Fibroblast of skin of right biceps (primary cell): ENCODE data around the gene PTPRM.
A peak's percentile ranks its signal among the peaks of the same experiment; 100 is the strongest.

Experiments used
- DNase-seq: peaks from one replicate; pipeline ENCODE4 v3.0.0-alpha.2; 2013

The PTPRM gene

DNA sequence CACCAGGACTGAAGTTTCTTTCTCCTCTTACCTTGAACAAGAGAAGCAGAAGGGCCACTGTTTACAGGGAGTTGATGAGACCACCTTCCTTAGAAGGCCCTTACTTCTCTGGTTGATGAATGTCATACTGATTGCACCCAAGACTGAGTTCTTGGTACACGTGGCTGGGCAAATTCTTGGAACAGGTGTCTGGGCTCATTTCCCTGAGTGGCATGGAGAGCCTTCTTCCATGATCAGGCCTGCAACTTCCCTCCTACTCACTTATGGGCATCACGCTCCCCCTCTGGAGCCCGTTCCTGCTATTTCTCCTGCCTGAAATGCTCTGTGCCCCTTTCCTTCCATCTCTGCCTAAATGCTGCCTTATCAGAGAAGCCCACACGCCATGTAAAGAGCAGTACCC, 110.3 kb downstream of the PTPRM start:
- no peak for DNase-seq

DNA sequence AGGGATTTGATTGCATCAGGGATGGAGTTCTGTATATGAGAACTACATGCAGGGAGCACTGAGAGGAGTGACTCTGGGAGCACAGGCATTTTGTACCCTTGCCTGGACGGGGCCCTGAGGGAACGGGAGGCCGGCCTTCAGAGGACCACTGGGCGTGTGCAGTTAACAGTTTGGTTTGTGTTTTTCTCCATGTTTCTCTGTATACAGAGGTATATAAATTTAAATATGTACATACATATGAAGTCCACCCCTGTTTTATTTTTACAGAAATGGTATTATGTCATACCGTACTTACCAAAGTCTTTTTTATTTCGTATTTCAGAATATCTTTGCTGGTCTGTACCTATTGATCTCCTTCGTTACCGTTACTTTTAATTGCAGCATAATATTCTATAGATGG, 111.3 kb downstream of the PTPRM start:
- DNase-seq, result no peak

DNA sequence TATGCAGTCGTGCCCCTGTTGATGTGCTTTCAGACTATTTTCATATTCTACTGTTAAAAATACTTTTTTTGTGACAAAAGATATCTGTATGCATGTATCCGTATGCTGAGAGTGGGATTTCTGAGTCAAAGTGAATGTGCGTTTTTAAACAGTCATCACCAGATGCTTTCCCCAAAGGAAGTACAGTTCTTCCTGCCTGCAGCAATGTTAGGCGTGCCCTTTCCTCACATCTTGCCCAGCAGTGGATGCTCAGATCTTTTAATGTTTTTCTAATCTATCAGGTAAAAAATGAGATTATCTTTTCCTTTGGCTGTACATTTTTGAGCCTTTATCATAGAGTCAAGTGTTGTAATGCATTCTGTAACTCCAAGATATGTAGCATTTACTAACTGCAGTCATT, 111.7 kb downstream of the PTPRM start:
- no peak for DNase-seq

DNA sequence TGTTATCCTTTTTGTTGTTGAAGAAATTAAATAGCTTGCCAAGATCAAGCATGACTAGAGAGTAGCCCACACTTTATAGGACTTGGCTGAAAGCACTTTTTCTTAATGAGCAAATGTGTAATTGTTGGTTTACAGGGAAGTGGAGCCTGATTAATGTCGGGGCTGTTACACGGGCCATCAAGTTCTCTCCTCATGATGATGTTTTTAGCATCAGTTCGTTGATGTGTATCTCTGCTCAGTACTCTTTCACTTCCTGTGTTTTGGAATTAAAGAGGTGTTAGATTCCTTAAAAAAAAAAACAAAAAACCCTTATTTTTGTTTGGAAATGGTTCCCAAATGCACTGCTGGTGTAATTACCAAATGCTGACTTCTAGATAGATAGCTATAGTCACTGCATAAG, 114.2 kb downstream of the PTPRM start:
- no peak for DNase-seq

DNA sequence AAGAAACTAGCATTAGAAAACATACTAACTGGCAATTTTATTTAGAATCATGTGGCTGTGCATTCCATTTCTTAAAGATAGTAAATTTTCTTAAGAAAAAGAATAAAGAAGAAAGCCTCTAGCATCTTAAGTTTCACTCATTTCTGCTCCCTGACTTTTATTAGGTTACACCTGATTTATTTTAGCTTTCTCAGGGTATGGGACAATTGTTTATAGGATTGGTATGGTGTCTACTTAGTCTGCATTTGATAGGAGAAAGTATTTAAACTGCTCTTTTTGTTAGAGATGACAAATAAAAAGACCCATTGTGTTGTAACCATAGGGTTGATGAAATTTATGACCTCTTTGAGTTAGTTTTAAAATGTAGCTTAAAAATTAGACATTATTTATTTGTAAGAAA, 115.2 kb downstream of the PTPRM start:
- DNase-seq, result no peak

DNA sequence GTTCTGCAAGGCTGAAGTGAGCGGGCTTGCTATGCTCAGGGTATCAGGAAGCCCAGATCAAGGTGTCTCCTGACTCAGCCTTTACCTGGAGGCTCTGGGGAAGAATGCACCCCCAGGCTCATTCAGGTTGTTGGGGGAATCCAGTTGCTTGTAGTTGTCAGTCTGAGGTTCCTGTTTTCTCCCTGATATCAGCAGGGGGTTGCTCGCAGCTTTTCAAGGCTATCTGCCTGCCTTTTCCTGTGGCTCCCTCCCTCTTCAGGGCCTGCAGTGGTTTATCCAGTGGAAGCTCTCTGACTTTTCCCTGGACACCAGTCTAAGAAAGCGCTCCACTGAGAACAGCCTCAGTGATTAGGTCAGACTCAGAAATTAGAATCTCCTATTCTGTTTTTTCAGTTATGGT, 116.6 kb downstream of the PTPRM start:
- DNase-seq, result no peak

DNA sequence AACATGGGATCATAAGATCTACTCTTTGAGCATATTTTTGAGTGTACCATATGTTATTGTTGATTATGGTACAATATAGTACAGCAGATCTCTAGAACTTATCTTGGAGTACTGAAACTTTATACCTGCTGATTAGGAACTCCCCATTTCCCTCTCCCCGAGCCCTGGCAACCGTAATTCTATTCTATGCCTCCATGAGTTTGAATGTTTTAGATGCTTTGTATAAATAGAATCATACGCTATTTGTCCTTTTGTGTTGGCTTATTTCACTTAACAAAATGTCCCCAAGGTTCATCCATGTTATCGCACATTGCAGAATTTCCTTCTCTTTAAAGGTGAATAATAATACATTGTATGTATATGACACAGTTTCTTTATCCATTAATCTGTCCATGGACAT, 117.2 kb downstream of the PTPRM start:
- no peak for DNase-seq

DNA sequence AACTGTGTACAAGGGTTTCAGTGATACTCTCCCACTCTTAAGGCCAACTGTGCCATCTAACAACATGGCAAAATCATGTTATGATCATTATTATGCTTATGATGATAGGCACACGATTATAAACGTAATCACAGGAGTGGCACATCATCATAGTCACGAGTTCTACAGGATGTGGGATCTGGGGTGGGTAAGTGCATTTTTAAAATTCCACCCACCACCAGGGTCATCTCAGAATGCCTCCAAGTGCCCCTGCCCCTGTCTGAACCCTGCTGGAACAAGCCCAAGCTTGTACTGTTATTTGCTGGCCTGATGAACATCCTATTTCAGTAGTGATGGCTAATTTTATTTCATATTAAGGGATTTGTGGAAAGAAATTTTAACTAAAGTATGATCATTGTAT, 117.8 kb downstream of the PTPRM start:
- DNase-seq, result no peak

DNA sequence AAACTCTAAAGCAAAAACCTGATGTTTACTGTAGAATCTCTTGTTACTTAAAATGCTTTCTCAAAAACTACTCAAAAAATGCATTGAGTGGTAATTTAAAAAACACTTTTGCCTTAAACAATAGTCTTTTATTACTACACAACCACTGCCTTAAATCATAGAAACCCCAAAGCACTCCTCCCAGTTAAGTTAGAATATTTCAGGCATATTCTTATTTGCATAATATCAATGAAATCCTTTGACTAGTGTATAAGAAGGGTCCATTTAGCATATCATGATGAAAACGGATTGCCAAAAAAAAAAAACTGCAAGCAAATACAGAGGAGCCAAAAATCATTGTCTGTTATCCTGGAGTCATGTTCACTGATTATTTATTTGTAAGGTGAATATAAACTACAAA, 119.2 kb downstream of the PTPRM start:
- no peak for DNase-seq

DNA sequence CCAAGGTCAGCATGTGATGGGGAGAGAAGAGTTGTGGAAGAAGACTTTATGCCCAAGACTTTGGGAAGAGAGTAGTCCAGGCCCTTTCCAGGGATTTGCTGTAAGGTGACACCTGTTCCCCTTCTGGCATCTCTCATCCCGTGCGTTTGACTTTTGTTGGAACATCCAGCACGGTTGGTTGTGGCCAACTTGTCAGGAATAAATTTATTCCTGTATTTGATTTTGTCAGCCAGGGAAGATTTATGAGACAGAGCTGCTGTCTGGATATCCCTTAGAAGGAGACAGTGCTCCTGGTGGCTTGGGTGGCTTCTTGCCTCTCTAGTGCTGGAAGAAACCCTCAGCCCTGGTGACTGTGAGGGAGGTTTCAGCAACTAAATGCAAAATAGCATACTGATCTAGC, 121.5 kb downstream of the PTPRM start:
- no peak for DNase-seq

DNA sequence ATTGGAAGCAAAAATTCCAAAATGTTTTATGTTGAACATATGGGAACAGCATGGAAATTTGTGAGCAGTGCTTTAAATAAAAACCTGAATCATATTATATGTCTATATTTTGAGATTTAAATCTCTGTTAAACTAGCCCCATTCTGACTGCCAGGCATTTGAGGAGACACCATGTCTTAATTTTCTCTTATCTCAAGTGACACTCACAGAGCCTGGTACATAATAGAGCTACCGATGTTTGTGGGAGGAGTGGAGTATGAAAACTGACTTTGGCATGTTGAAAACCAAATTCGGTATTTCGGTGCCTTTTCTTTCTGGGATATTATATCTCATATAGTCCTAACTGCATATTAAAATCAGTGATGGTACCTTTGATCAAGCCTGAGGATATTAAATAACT, 124.1 kb downstream of the PTPRM start:
- DNase-seq, result no peak

DNA sequence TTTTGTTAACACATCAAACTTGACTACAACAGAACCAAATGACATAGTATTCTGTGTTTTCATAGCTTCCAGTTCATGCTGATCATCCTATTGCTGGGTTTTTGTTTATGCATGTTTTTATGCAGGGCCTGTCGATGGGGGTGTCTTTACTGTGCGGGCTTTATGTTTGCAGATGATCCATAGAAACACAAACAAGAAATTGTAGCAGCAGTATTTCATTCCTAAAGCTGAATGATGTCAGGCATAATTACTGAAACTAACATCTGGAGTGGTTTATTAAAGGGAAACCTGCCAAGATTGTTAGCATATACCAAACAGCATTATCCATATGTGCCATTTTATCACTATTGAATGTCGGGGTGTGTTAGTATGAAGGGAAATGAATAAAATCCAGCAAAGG, 129.7 kb downstream of the PTPRM start:
- DNase-seq, result peak; percentile 58

DNA sequence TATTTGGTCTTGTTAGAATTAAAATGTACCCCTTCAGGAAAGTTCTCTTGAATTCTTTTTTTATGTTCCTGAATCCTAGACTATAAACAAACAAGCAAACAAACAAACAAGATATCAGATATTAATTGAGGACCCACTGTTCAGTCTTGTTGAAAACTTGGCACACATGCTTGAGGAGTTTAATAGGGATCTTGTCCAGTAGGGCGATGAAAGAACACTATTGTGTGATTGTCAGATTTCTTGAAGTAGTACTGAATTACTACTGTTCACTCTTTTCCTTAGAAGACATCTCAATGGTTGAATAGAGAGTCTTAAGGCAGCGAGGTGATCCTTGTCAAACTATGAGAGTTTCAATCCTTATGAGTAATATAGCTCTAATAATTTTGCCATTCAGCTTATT, 130.2 kb downstream of the PTPRM start:
- DNase-seq, result no peak

DNA sequence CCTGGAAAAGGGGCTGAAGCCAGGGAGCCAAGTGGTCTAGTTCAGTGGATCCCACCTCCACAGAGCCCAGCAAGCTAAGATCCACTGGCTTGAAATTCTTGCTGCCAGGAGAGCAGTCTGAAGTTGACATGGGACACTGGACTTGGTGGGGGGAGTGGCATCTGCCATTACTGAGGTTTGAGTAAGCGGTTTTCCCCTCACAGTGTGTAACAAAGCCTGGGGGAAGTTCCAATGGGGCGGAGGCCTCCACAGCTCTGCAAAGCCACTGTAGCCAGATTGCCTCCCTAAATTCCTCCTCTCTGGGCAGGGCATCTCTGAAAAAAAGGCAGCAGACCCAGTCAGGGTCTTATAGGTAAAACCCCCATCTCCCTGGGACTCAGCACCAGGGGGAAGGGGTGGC, 144.4 kb downstream of the PTPRM start:
- DNase-seq, result no peak

DNA sequence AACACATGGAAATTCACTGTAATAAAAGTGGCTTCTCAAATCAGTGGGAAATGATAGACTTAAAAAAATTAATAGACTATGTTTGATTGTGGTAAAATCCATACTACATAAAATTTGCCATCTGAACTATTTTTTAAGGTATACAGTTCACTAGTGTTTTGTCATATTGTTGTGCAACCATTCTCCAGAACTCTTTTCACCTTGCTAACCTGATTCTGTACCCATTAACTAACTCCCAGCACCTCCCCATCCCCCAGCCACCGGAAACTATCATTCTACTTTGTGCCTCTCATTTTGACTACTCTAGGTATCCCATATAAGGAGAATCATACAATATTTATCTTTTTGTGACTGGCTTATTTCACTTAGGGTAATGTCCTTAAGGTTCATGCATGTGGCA, 153.3 kb downstream of the PTPRM start:
- no peak for DNase-seq

DNA sequence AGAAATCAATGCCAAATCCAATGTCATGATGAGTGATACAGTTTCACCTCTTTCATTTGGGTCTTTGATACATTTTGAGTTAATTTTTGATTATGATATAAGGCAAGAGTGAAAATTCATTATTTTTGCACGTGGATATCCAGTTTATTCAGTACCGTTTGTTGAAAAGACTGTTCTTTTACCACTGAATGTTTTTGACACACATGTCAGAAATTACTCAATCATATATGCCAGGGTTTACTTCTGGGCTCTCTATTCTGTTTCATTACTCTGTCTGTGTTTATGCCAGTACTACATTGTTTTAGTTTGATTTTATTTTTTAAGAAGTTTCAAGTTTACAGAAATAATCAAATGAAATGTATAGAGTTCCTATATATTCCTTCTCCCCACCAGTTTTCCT, 154.4 kb downstream of the PTPRM start:
- no peak for DNase-seq

DNA sequence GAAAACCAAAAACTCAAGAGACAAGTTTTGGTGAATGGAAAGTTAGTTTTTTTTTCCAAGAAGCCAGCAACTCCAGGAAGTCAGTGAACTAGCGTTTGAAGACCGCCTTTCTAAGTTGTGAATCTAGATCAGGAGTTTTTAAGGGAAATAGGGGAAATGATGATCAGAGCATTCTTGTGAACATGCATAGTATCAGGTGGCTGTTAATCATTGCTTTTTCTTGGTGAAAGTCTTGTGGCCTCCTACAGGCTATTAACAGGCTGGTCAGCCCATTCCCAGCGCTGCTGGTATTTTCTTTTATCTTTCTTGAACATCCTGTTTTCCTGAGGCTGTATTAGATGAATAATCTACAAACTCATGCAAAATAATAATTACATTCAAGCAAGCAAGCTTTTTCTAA, 155.8 kb downstream of the PTPRM start:
- no peak for DNase-seq

DNA sequence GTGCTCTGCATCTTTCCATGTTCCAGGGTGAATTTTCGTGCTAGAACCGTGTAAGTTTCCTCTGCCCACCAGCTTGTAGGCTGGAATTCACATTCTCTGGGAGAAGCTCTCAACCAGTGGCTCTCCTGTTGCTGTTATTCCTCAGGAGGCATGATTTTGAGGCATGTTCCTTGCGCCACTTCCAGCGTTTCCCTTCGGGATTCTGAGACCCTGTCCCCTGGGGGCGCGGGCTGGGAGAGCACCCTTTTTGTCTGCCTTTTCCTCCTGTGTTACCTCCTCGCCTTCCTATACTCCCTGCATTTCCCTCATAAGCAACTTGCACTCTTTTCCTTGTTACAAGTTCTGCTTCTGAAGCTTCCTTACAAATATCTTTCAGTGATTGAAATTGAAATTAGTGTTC, 156.4 kb downstream of the PTPRM start:
- DNase-seq, result no peak

DNA sequence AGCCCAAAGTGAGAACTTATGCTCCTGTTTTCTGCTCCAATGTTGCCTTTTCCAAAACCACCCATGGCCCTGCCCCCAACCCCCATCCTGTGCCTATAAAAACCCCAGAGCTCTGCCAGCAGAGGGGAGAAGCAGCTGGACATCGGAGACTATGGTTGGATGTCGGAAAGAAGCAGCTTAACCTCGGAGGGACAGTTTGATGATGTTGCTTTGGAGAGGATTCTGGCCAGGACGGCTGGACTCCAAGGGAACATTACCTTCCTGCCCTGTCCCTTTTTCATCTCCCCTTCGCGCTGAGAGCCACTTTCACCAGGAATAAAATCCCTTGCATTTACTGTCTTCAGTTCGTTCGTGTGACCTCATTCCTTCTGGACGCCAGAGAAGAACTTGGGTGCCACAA, 158.4 kb downstream of the PTPRM start:
- no peak for DNase-seq

DNA sequence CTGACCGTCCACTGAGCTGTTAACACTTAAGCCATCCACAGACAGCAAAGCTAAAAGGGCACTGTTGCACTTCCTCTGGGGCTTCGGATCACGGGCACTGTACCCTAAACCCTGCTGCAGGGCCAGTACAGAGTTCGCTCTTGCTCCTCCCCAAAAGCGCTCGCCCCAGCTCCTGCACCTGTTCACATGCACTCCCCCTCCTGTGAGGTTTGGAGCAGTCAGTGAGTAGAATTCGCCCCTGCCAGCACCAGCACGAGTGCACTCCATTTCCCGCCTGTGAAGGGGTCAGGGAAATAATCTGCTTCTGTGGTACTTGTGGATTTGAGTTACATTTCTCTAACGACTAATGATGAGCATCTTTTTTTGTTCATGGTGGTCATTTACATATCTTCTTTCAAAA, 158.8 kb downstream of the PTPRM start:
- DNase-seq, result no peak

DNA sequence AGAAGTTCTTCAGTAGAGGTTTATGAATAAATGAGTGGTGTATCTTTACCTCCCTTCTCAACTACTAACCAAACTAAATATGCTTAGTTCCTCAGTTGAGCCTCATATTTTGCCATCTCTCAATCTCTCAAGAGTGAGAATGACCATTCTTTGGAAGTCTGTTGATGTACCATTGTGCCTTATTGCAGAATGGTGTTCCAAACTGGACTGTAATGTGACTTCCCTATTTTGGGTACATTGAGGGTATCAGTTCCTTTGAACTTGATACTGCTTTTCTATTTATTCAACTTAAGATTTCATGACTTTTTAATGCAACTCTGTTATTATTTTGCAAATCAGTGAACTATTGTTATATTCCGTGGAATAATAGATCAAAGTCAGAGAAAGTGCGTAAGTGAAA, 159.4 kb downstream of the PTPRM start:
- no peak for DNase-seq

DNA sequence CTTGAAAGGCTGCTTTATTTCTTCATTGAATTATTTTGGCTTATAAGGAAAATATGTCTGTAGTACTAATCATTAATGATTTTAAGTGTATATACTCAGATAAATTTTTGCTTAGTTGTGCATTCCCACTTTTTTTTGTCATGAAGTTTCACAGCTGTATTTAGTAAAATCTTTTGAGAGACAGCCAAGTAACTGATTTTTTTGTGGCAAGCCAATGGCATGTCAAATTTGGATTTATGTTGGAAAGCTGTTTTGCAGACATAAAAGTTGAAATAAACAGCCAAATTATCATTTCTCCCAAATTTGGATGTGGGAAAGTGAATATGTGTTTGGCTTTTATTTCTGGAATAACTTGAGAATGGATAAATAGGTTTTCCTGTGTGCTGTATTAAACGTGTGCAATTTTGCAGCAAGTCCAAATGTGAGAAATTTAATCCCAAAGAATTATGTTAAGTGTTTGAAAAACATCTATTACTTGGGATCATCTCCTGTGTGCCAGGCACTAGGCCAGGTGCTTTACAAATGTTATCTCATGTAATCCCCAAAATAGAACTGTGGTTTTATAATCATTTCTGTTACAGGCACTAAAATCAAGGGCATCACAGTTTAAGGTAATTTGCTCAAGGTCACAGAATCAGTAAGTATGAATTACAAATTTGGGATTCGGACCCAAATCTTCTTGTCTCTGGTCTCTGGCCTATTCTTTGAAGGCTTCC, 160.4 kb downstream of the PTPRM start:
- DNase-seq, result no peak

DNA sequence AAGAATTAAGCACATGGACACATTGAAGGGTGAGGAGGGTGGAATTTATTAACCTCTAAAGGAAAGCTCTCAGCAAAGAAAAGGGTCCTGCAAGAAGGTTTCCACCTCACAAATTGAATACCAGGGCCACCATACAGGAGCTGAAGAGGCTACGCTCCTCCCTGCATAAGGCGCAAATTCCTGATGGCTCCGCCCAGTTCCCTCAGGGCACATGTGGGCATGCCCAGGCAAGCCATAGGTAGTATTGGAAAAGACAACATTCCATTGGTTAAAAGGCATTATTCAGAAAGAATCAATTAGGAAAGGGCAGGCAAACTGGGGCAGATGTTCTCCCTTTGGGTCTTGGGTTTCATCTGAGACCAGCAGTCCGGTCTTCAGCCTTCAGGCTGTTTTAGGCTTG, 161.2 kb downstream of the PTPRM start:
- no peak for DNase-seq

DNA sequence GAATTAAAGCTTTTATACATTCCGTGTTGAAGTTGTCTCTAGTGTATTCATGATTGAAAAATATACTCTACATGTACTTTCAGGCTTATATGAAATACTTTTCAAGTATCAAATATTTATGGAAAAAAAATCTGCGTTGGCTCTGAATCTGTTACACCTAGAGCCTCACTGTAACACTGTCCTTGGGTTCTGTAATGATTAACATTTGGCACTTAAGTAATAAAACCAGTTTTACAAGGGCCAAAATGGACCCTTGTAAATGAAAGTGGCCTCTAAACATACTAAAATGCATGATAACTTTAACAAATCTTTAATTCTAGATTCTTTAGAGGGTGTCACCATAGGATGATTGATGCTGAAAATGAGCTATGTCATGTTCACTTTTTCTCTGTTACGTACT, 162.8 kb downstream of the PTPRM start:
- no peak for DNase-seq

DNA sequence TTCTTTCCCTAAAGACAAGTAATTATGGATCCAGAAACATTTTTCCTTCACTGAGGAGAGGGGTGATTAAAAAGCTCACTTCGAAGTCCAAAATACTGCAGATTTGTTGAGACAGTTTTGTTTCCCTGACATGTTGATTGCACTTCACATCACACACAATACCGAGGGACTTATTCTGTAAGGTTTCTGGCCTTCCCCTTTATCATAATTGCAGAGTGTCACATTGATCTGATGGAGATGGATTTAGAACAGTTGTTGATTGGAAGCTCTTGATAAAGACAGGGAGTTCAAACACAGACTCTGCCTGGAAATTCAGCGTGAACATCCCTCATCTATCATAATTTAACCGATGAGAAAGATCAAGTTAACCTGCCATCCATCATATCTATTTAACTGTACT, 163.6 kb downstream of the PTPRM start:
- no peak for DNase-seq

DNA sequence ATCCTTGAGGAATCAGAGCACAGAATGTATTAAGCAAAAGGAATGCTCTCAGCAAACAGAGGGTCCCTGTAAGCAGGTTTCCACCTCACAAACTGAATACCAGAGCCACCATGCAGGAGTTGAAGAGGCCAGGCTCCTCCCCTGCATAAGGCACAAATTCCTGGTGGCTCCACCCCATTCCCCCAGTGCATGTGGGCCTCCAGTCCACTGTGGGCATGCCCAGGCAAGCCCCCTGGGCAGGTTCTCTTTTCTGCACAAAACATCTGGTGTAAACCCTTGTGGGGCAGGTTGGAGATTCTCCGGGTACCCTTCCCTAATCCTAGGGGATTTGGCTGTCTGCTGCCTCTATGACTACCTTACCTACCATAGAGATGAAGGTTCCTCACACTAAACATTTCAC, 166.5 kb downstream of the PTPRM start:
- no peak for DNase-seq
